GM11168 (cell line): ENCODE measurements around the gene CXCL5.
"Not testable (repeated sequence)": the region's sequence is repeated elsewhere in the genome, so short reads cannot be mapped to it uniquely, and the experiment has no call there.

ENCODE experiments used
- in situ Hi-C: fragments of 300-500 bp; cut with MboI; formaldehyde crosslinking; loops from one replicate; pipeline ENCODE4 v1.12.0; 2022; ENCODE audit warnings: low sequenced_read_pairs; ENCODE audit not compliant: unreplicated experiment

CXCL5 gene

GRCh38 chr4:73976716-73977115 is 21.8 kb downstream of the CXCL5 start:
- in situ Hi-C loops, result no loop called here

- in situ Hi-C loops, result no loop called here
These were observed 22.3 kb downstream of the CXCL5 start for GRCh38 chr4:73976217-73976616.

- in situ Hi-C loops, result no loop called here
These were observed 24.1 kb downstream of the CXCL5 start for GRCh38 chr4:73974352-73974751.

GRCh38 chr4:73970945-73971344 is 27.5 kb downstream of the CXCL5 start:
- in situ Hi-C loops, result no loop called here

- in situ Hi-C loops, result no loop called here
These were observed 28.5 kb downstream of the CXCL5 start for GRCh38 chr4:73970011-73970410.

- in situ Hi-C loops, result no loop called here
These were observed 30.6 kb downstream of the CXCL5 start for GRCh38 chr4:73967866-73968265.

- in situ Hi-C loops, result no loop called here
These were observed 33.4 kb downstream of the CXCL5 start for GRCh38 chr4:73964862-73965611.

DNA sequence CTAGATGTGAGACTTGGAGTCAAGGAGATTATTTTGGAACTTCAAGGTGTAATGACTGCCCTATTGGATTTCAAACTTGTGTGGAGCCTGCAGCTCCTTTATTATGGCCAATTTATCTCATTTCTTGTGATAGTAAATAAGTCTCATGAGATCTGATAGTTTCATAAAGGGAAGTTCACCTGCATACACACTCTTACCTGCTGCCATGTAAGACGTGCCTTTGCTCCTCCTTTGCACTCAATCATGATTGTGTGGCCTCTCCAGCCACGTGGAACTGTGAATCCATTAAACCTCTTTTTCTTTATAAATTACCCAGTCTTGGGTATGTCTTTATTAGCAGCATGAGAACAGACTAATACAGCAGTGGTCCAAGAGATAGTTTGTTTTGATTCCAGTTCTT is 35.8 kb downstream of the CXCL5 start:
- in situ Hi-C loops, result no loop called here

DNA sequence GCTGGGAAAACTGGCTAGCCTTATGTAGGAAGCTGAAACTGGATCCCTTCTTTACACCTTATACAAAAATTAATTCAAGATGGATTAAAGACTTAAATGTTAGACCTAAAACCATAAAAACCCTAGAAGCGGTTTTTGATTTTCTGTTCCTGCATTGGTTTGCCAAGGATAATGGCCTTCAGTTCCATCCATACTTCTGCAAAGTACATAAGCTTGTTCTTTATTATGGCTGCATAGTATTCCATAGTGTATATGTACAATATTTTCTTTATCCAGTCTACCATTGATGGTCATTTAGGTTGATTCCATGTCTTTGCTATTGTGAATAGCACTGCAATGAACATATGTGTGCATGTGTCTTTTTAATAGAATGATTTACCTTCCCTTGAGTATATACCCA is 39.4 kb downstream of the CXCL5 start:
- in situ Hi-C loops, result not testable (repeated sequence)

- in situ Hi-C loops, result no loop called here
These were observed 46.1 kb downstream of the CXCL5 start for GRCh38 chr4:73952352-73952751.

DNA sequence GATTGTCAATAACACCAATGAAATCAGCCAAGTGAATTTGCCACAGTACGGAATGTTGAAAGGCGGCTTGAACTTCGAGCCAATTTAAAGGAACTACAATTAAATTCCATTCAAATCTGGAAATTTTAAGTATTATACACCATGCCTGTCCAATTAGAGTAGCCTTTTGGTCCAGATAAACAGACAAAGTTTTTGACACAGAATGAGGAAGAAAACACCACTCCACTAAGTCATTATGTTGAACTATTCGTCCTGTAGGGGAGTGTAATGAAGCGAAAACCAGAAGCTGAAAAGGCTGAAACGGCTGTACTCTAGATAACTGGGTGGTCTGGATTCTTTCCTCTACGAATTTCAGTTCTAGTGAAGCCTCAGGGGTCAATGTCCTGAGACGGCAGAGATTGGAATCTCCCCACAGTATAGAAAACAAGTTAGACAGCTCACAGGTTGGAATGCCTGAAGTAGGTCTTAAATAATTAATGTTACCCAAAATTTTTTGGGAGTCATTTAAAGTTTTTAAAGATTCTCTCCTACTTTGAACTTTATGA is 48.0 kb downstream of the CXCL5 start:
- in situ Hi-C loops, result not testable (repeated sequence)

GRCh38 chr4:73948990-73949706 is 49.3 kb downstream of the CXCL5 start:
- in situ Hi-C loops, result no loop called here

GRCh38 chr4:73948291-73948690 is 50.2 kb downstream of the CXCL5 start:
- in situ Hi-C loops, result no loop called here

DNA sequence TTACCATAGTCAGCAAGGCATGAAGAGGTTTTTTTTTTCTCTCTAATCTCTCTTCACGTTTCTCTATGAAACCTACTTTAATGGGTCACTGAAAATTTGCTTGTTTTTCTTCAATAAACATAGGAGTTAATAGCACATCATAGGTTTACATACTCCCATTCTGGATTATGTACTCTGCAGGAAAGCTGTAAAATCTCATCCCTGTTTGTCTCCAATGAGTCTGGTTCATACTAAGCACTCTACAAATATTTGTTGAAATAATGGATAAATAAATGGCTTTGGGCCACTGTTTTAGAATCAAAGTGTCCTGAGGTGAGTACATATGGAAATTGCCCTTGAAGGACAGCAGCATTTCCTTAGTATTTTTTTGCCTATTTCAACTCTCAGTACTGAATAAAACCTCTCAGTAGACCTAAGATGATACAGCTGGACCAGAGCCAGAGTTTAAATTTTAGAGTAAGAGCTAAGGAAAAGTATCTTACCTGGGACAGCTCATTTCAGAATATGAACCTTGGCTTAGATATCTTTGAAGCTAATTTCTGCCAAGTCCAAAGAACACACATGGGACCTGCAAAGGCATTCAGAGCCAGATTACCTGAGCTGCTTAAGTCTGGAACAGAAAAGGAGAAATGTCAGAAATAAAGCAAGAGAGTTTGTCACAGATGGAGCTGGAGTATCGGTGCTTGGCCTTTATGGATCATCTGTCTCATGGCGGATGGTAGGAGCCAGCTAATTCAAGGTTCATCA is 51.1 kb downstream of the CXCL5 start:
- in situ Hi-C loops, result no loop called here

- in situ Hi-C loops, result no loop called here
These were observed 52.6 kb downstream of the CXCL5 start for GRCh38 chr4:73945674-73946449.
